Measurements from ENCODE around the gene TRIM39. TPM values are rescaled to one million over a fixed set of nuclear protein-coding genes. Genes with fewer than 3 reads are reported as not detected.

TRIM39 gene
- total RNA-seq, 1 donor from 2014 or later: 7.7 TPM

- H3K4me3 ChIP-seq: no peak overlapping the region
- intact Hi-C loops (cut with micrococcal nuclease): no loop called here
- peaks cover 13% of the 10 kb centered on the region for H3K36me3 ChIP-seq
- H3K27me3 ChIP-seq (ENCODE audit: low read depth): no peaks in the 10 kb centered on the region
- H3K27ac ChIP-seq (replicated peaks): no peak overlapping the region
- no peak for TF ChIP-seq CTCF (IDR thresholded peaks at IDR 0.05; ENCODE audit: borderline replicate concordance)
- H3K4me1 ChIP-seq: peaks cover 4% of the 10 kb centered on the region
- no peak for DNase-seq
- no peaks in the 10 kb centered on the region for H3K9me3 ChIP-seq (replicated peaks)
These were observed 11.6 kb upstream of the TRIM39 start for GRCh38 chr6:30315156-30315555.

- intact Hi-C loops (cut with micrococcal nuclease): no loop called here
- H3K4me1 ChIP-seq: peaks cover 28% of the 10 kb centered on the region
- H3K27me3 ChIP-seq (ENCODE audit: low read depth): no peaks in the 10 kb centered on the region
- peaks cover 12% of the 10 kb centered on the region for H3K36me3 ChIP-seq
- no peak for TF ChIP-seq CTCF (IDR thresholded peaks at IDR 0.05; ENCODE audit: borderline replicate concordance)
- no peaks in the 10 kb centered on the region for H3K9me3 ChIP-seq (replicated peaks)
- DNase-seq: no peak
- H3K4me3 ChIP-seq: no peak overlapping the region
- no peak overlapping the region for H3K27ac ChIP-seq (replicated peaks)
These were observed 8.7 kb upstream of the TRIM39 start for GRCh38 chr6:30317913-30318589.

- Histone ChIP-seq H3K9me3 (replicated peaks) (no peaks in the 10 kb centered on the region), H3K27me3 (ENCODE audit: low read depth) (no peaks in the 10 kb centered on the region), H3K36me3 (no peaks in the 10 kb centered on the region), H3K27ac (replicated peaks) (no peak overlapping the region), H3K4me1 (peaks cover 37% of the 10 kb centered on the region), H3K4me3 (no peak overlapping the region)
- DNase-seq: no peak
- TF ChIP-seq CTCF (IDR thresholded peaks at IDR 0.05; ENCODE audit: borderline replicate concordance): no peak
- intact Hi-C loops (cut with micrococcal nuclease): no loop called here
These were observed 7.4 kb upstream of the TRIM39 start for GRCh38 chr6:30319146-30319835.

- Histone ChIP-seq H3K27ac (replicated peaks) (no peak overlapping the region), H3K36me3 (no peaks in the 10 kb centered on the region), H3K4me1 (peaks cover 62% of the 10 kb centered on the region), H3K9me3 (replicated peaks) (no peaks in the 10 kb centered on the region), H3K27me3 (ENCODE audit: low read depth) (no peaks in the 10 kb centered on the region), H3K4me3 (no peak overlapping the region)
- no peak for DNase-seq
- TF ChIP-seq CTCF (IDR thresholded peaks at IDR 0.05; ENCODE audit: borderline replicate concordance): no peak
- intact Hi-C loops (cut with micrococcal nuclease): no loop called here
These were observed 4.9 kb upstream of the TRIM39 start for GRCh38 chr6:30321692-30322388.

GRCh38 chr6:30322527-30323501 lies 3.9 kb upstream of the TRIM39 start:
- Histone ChIP-seq H3K4me1 (peaks cover 72% of the 10 kb centered on the region), H3K9me3 (replicated peaks) (no peaks in the 10 kb centered on the region), H3K27ac (replicated peaks) (no peak overlapping the region), H3K4me3 (no peak overlapping the region), H3K36me3 (no peaks in the 10 kb centered on the region), H3K27me3 (ENCODE audit: low read depth) (no peaks in the 10 kb centered on the region)
- DNase-seq: no peak
- intact Hi-C loops (cut with micrococcal nuclease): no loop called here
- no peak for TF ChIP-seq CTCF (IDR thresholded peaks at IDR 0.05; ENCODE audit: borderline replicate concordance)

Data from left ventricle myocardium inferior (tissue), 1 donor.